Measurements from ENCODE around the gene RASL10A.
"Not testable (repeated sequence)": the region's sequence is repeated elsewhere in the genome, so short reads cannot be mapped to it uniquely, and the experiment has no call there.

Gene RASL10A, protein sequence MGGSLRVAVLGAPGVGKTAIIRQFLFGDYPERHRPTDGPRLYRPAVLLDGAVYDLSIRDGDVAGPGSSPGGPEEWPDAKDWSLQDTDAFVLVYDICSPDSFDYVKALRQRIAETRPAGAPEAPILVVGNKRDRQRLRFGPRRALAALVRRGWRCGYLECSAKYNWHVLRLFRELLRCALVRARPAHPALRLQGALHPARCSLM

DNA sequence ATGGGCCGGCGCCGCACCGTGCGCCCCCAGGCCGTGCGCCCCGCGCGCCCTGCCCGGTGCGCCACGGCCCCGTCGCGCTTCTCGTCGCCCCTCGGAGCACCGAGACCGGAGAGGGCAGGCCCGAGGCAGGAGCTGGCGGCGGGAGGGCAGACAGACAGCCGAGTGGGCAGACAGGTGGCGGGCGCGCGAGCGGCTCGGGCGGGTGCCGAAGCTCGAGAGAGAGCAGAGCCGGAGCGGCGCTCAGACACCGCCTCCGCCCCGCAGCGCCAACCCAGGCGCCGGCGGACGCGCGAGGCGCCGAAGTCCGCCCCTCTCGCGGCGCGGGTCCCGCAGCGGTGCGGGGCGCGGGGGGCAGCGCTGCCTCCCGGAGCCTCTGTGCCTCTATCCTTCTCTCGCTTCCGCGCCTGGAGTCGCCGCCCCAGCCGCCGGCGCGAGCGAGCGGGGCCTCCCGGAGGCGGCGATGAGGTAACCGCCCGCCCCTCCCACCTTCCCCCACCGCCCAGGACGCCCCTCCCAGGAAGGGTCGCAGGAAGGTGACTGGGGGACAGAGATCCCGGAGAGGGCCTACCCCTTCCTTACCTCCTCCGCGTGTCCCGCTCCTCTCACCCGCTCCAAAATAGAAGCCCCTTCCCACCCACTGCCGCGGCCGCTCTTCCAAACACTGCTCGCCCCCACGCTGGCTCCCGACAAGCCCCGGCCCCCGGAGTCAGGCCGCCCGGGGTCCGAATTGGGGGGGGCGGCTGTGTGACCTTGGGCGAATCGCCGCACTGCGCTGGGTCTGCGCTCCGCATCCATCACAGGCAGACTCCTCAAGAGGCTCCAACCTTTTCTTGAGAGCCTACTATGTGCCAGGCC lies at the start of gene RASL10A:
Gene RASL10A (minus strand): TSS at position 412 of the 855 bp plus-strand sequence. CDS start 451 bp downstream, outside the sequence.
- DNase-seq, result no peak

DNA sequence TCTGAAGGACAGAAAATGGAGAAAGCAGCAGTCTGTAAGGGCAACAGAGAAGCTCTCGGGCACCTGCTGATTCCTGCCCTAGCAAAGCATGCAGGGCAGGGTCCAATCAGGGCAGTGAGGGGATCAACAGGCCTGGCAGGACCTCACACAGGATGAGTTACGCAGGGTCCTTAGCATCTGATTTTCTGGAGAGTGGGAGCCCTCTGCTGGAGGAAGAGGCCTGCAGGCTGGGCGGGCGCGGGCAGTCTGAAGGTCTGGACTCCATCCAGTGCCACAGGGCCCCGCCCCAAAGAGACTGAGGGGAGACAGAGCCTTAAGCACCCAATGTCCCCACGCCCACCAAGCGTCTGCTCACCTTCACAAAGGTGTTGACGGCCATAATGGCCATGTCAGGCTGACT lies 44.0 kb upstream of the RASL10A start:
- DNase-seq, result no peak

DNA sequence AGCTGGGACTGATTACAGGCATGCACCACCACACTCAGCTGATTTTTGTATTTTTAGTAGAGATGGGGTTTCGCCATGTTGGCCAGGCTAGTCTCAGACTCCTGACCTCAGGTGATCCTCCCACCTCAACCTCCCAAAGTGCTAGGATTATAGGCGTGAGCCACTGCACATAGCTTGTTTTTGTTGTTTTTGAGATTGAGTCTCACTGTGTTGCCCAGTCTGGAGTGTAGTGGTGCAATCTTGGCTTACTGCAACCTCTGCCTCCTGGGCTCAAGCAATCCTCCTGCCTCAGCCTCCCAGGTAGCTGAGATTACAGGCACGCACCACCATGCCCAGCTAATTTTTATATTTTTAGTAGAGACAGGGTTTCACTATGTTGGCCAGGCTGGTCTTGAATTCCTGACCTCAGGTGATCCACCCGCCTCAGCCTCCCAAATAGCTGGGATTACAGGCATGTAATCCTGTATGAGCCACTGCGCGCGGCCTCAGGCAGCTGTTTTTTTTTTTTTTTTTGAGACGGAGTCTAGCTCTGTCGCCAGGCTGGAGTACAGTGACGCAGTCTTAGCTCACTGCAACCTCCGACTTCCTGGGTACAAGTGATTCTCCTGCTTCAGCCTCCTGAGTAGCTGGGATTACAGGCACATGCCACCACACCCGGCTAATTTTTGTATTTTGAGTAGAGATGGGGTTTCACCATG lies 41.8 kb upstream of the RASL10A start:
- DNase-seq, result not testable (repeated sequence)

DNA sequence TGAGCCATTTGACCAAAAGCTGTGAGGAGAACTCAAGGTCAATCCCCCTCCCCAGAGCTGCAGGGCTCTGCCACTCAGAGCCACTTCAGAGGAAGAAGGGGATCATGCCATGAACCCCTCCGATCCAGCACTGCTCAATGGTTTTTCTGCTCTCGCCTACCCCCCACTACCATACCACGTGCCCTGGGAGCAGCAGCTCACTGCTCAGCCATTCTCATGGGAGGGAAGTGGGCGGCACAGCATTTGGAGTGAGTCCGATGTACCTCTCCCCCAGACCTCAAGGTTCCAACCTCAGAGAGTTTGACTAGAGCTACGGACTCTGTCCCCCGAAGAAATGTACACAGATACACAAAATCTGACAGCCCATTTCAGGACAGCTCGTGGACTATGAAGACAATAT lies 38.4 kb upstream of the RASL10A start:
- no peak for DNase-seq

DNA sequence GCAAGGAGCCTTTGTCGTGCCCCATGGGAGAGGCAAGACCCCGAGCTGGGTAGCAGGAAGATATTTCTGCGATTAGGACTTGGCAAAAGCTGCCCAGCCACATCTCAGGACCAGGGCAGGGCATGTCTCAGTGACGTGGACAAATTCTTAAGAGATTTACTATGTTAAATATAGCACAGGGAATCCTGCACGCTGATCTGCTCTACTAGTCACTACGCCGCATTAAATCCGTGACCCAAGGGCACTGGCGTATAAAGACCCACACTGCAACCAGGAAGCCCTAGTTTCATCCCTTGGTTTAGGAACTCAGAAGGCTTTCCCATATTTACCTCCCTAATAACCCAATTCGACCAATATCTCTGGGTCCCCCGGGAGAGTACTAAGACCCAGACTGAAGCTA lies 37.8 kb upstream of the RASL10A start:
- no peak for DNase-seq

DNA sequence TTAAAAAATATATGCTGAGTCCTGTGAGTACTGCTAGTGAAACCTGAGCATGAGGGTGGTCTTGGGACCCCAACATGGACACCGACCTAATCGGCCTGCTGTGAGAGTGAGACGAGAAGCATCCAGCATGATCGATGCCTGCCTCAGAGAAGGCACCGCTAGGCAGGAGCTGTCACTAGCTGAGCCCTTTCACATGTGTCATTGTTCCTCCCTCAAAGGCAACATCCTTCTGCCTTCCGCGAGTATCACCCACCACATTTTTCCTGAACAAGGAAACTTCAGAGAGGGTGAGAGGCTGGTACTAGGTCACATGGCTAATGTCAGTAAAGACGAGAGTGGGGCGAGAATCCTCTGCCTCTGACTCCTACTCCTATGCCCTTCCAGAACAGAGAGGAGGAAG lies 37.3 kb upstream of the RASL10A start:
- DNase-seq, result no peak

DNA sequence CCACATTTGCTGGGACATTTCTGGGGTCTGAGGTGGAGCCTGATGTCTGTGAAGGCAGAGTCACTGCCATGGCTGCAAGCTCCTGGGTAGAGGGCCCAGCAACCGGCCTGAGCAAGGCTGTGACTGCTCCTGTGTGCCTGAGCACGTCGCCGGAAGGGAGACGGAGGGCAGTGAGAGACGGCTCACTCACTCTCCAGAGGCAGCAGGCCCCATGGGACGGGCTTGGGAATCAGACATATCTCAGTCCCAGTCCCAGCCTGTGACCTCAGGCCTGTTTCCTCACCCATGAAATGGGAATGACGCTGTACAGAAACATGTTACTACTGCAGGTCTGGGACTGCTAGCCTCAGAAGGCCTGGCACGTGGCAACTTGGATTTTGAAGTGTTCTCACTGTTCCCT lies 36.4 kb upstream of the RASL10A start:
- DNase-seq, result no peak

DNA sequence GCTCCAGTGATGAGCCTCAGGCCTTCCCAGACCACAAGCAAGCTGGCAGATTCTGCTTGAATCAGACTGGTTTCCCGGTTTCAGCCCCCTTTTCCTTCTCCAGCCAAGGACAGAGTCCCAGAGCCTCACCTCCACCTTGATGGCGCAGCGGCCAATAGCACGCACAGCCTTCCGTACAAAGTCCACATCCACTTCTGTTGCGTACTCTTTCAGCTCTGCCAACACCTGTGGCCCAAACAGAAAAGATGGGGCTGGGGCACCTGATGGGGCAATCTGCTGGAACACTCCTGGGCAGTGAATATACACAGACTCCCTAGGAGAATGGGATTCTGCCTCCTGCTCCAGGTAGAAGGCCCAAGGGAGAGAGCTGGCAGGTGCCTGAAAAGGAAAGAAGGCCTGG lies 35.5 kb upstream of the RASL10A start:
- no peak for DNase-seq

DNA sequence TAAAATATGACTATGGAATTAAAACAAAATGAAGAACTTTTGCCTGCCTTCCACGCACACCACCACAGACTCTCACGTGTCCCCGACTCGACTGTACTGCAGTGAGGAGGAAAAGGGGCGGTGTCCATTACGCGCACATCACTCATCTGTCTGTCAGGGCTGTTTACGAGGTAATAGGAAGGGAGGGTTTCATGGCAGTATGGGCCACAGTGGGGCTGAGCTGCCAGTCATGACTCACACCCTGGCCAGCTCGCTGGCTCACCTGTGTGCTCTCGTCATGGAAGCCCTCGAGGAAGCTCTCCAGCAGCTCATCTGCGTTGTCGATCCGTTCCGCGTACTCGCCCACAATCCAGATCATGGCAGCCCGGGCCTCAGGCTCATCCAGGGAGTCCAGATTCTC lies 33.5 kb upstream of the RASL10A start:
- no peak for DNase-seq

DNA sequence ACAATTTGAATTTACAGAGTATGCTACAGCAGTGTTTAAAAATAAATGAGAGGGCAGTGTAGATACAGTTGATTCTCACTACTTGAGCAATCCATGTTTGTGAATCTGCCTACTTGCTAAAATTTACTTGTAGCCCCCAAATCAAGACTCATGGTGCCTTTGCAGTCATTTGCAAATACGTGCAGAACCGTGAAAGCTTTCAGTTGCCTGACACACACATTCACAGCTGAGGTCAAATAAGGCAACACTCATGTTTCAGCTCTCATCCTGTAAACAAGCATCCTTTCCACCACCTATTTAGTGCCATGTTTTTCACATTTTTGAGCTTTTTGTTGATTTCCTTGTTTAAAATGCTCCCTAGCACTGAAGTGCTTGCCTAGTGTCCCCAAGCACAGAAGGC lies 32.5 kb upstream of the RASL10A start:
- no peak for DNase-seq

DNA sequence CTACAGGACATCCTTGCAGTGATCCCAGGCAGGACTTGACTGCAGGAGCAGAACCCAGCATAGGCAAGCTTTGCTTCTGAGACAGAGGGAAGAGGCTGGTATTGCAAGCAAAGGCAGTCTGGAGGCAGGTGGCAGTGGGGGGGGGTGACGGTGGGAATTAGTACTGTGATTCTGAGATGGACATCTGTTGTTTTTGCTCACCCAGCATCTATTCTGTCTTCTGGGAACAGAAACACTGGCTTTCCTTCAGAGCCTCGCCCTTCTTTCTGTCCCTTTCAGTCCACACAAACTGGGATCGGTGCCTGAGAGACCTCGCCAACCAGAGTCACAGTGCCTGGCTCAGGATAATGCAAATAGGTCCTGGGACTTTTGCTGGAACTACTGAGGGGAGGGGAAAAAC lies 31.2 kb upstream of the RASL10A start:
- no peak for DNase-seq

DNA sequence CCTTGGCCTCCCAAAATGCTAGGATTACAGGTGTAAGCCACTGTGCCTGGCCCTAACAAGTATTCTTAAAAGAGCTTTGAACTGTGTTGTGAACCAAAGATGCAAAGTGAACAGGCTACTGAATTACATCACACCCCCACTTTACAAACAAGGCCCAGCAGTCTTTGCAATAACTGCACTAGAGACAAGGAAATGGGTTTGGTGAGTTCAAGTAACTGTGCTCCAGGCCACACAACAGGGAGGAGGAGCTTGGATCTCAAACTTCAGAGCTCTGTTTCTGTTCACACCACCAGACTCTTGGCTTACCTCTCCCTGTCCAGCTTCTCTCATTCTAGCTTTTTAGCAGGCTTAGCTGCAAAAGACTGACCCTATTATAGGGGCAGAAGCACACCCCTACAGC lies 30.4 kb upstream of the RASL10A start:
- no peak for DNase-seq

DNA sequence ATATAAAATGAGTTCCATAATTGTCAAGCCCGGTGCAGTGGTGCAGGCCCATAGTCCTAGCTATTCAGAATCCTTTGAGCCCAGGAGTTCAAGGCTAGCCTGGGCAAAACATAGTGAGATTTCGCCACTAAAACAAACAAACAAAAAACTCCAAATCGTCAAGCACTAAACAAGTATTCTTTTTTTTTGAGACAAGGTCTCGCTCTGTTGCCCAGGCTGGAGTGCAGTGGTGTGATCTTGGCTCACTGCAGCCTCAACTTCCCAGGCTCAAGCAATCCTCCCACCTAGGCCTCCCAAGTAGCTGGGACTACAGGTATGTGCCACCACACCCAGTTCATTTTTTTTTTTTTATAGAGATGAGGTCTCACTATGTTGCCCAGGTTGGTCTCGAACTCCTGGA lies 29.4 kb upstream of the RASL10A start:
- not testable (repeated sequence) for DNase-seq

DNA sequence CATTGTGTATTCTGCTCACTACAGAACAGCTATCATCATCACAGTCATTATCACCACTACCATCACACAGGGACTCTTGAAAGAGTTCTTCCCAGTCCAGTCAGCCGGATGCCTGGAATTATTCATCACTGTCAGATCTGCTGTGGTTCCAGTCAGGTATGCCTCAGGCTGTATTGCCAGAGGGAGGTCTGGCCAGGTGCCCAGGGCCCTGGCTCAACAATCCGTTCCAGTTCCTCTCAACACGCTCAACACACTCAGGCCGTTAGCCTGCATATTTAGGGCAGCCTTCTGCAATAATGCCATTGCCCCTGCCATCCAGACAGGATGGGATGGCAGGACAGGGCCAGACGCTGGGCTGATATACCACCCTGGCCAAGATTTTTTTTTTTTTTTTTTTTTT lies 28.6 kb upstream of the RASL10A start:
- DNase-seq, result no peak

DNA sequence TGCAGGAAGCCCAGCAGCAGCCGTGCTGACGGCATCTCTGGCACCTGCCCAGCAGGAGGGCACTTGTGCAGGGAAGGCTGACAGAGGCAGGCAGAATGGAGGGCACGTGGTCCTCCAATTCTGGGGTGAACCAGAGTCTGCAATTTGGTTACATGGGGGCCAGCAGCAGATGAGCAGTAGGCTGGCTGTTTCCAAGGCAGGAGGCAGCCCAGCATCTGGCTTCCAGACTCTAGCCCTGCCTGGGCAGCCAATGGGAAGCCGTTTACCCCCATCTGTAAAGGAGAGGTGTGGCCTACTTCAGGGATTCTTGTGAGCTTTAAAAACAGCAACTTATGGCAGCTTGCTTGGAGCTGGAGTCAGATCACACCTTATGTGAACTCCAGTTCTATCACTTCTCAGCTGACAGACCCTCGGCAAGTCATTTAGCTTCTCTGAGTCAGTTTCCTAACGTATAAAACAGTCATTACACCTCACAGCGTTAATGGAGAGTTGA lies 27.9 kb upstream of the RASL10A start:
- DNase-seq, result no peak

DNA sequence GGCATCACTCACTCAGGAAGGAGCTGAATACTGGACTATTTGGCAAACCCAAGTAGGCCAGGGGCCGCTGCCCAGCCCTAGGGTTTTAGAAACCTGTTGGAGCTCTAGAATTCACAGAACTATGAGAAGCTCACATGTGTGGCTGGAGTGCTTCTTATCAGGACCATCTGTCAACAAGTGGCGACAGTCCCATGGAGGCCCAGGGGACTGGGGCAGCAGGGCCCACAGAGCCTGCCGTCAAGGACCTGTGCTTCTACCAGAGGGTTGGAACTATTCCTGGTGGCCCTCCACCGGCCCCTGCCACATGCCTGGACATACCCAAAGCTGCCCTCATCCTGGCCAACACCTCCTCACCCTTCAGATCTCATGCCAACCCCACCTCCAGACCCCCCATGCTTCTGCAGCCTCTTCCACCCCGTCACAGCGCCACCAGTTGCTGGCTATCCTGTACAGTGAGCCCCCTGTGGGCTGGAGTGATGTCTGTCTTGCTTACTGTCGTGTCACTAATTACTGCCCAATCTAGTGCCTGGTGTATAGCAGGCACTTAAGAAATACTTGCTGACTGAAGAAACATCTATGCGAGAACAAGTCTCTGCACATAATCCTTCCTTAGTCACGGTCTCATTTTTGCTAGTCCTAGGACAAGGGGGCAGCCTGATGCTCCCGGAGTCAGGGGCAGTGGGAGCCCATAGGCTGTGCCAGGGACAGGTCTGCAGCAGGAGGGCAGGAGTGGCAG lies 27.2 kb upstream of the RASL10A start:
- DNase-seq, result no peak

DNA sequence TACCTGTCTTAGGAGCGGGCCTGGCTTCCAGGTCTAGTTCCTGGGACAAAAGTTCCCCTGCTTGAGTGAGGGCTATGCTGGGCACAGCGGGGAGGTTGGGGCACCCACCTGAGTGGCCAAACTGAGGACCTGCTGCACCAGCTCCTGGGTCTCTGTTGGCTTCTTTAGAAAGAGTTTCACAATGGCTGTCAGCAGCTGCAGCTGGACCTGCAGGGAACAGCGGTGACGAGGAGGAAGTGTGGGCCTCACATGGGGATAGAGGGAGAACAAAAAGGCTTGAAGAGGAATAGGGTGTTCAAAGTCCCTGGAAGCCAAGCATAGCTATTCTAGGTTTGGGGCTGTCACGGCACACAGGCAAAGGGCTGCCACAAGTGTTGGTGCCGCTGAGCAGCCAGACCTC lies 26.7 kb upstream of the RASL10A start:
- DNase-seq, result no peak

DNA sequence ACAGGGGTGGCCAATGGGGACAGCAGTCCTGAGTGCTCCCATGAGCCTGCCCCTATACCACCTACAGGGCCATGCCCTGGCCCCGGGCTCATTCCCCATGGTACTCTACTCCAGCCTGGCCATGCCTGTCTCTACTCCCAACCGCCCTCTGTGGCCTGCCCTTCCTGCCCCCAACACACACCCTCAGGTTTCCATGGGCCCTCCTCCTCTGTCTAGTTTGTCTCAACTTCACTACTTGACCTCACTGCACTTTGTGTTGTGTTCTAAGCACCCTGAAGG lies 26.3 kb upstream of the RASL10A start:
- no peak for DNase-seq

DNA sequence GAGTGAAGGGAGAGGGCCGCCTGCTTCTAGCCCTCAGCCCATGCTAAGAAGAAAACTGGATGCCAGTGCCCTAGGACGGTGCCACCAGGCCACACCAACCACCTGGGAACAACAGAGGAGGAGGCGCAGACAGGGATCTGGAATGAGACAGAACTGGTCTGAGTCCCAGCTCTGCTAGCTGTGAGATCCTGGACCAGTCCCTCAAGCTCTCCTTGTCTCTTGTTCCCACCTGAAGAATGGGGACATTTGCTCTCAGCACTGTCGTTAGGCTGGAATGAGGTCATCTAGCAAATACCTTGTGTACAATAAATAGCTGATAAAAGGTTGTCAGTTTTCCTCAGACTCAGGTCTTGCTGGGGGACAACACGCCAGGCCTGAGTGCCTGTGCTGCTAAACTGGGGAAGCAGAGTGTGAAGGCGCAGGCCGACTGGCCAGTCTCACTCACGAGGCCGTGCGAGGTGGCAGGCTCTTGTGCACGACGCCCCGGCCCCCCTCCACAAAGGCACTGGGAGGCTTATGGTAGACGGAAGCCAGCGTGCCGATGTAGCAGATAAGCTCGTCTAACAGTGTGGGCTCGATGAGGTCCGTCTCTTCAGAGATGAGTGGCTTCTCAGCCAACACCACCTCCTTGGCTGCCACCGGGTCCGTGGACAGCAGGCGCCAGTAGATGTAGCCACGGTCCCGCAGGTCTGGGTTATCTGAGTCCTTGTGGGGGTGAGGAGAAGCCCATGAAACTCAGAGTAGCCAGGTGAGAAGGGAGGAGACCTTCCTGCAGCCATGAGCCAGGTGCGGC lies 25.8 kb upstream of the RASL10A start:
- no peak for DNase-seq

DNA sequence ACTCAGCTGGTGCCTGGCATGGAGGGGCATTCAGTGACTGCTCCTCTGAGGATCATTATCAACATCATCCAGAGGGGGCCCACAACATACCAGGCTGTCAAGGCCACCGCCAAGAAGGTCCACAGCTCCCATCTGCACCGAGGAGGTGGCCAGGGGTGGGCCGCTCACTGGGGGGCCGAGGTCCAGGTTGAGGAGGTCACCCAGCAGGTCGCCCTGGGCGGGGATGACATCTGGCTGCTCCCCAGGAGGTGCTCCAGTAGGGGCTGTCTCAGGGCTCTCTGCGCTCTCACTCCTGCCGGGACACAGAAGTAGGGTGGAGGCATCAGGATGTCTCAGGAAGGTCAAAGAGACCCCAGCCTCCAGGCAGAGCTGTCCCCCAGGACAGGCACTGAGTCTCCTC lies 25.1 kb upstream of the RASL10A start:
- no peak for DNase-seq

DNA sequence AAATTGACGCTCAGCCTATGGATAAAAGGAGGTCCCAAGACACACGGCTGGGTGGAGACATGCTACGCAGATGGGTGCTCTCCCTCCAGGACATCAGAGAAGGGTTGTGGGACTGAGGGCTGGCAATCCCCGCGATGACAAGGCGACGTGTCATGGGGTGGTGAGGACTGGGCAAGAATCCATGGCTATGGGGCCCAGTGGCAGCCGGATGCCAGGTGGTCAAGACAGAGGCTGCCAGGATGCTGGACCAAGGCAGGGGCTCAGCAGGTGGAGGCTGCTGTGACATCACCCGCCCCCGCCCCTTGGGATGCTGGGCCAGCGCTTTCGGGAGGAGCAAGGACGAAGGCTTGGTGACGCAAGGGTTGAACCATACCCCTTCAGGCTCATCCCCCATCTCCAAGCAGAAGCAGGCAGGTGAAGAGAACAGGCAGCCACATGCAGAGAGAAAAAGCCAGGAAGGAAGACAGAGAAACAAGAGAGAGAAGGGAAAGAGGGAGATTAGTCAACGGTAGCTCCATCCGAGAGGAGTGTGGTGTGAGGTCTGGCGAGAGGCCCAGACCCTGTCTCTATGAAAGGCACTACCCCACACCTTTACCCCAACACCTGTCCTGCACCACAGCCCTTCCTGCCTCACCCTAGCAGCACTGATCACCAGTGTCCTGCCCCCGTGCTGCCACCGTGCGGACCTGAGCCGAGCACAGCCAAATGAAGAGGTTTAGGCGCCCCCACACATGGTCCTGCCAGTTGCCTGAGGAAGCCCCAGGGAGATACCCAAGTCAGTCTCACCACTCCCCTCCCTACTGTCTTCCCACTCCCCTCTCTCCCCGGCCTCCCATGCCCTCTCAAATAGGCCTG lies 24.1 kb upstream of the RASL10A start:
- DNase-seq, result no peak

DNA sequence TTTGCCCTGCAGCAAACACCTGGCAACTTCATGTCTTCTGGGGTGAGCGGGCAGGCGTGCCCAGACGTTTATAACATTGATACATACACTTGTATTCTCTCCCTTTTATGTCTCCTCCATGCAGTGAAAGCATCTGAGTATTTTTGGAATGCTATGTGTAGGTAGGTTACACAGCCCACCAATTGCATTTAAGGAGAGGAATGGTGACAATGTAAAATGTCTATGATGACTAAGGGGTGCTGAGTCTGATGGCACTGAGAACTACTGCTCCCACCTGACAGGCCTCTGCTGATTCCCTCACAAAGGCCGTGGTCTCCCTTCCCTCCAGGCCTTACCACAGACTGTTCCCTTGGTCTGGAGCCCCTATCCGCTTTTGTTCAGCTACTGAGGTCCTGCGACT lies 22.9 kb upstream of the RASL10A start:
- no peak for DNase-seq
